ENCODE measurements around the gene TRAPPC3.

Gene TRAPPC3

DNA sequence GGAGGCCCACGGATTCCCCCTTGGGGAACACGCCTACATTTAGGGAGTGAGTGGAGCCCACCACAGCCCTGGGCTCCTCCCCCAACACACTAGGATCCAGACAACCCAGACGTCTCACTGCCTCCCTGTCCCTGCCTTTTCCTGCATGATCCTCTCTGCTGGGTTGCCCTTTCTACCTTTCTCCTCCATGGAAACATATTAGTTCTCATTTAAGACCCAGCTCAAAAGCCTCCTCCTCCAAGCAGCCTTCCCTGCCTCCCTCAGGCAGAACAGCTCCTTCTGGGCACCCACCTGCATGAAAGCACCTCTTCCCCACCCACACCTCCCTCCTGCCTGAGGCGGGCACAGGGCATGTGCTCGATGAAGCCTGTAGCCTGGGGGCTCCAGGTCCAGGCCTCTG is 34.9 kb downstream of the TRAPPC3 start:
- H3K4me3 Mint-ChIP-seq, result no peak overlapping the region
- H3K27ac Mint-ChIP-seq, result no peak overlapping the region
- H3K36me3 Mint-ChIP-seq (ENCODE audit: low read depth), result no peaks in the 10 kb centered on the region
- no peaks in the 10 kb centered on the region for H3K9me3 Mint-ChIP-seq
- H3K4me1 Mint-ChIP-seq (ENCODE audit: low read depth), result peaks cover 14% of the 10 kb centered on the region
- H3K27me3 Mint-ChIP-seq, result no peaks in the 10 kb centered on the region

DNA sequence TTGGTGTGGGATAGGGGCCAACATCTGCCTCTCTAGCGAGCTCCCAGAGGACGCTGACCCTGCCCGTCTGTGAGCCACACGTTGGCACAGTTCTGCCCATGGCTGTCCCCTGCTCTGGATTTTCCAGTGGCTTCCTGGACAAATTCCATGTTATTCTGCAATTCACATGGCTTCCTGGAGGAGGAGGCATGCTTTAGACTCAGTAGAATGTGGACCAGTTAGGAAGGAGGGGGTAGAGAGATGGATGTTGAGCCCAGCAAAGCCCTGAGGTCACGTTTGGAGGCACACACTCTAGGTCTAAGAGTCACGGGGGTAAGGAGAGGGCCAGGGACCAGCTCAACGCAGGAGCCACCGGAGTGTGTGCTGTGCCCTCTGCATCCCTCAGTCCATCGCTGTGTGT is 36.5 kb downstream of the TRAPPC3 start:
- Mint-ChIP-seq H3K9me3 (no peaks in the 10 kb centered on the region), H3K27me3 (no peaks in the 10 kb centered on the region), H3K27ac (no peak overlapping the region), H3K4me1 (ENCODE audit: low read depth) (peaks cover 28% of the 10 kb centered on the region), H3K36me3 (ENCODE audit: low read depth) (no peaks in the 10 kb centered on the region), H3K4me3 (no peak overlapping the region)

DNA sequence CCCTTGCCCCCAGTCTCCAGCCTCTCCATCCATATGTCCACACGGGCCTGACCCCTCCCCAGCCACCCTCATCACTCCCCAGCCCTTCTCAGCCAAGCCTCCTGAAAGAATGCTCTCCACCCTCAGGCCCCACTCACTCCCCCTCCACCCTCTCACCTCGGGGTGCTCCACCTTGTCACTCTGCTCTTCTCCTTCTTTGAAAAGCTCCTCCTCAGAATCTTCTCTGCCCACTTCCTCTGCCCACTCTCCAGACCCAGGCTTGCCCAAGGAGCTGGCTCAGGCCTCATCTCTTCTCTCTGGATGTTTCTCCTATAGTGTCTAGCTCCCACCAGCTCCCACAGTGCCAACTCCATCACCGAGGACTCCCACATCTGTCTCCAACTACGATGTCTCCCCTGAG is 38.1 kb downstream of the TRAPPC3 start:
- Mint-ChIP-seq H3K4me3 (no peak overlapping the region), H3K4me1 (ENCODE audit: low read depth) (peaks cover 29% of the 10 kb centered on the region), H3K36me3 (ENCODE audit: low read depth) (no peaks in the 10 kb centered on the region), H3K27me3 (no peaks in the 10 kb centered on the region), H3K27ac (no peak overlapping the region), H3K9me3 (no peaks in the 10 kb centered on the region)

GRCh38 chr1:36109041-36109679 is 40.1 kb downstream of the TRAPPC3 start:
- Mint-ChIP-seq H3K27me3 (no peaks in the 10 kb centered on the region), H3K27ac (peak overlapping the region; percentile 38), H3K9me3 (no peaks in the 10 kb centered on the region), H3K4me1 (ENCODE audit: low read depth) (peaks cover 29% of the 10 kb centered on the region), H3K36me3 (ENCODE audit: low read depth) (no peaks in the 10 kb centered on the region), H3K4me3 (no peak overlapping the region)

- no peak overlapping the region for H3K27ac Mint-ChIP-seq
Observed at GRCh38 chr1:36108314-36108713, 41.0 kb downstream of the TRAPPC3 start.

GRCh38 chr1:36107394-36107793 is 41.9 kb downstream of the TRAPPC3 start:
- Mint-ChIP-seq H3K36me3 (ENCODE audit: low read depth) (no peaks in the 10 kb centered on the region), H3K4me1 (ENCODE audit: low read depth) (peaks cover 29% of the 10 kb centered on the region), H3K27ac (no peak overlapping the region), H3K27me3 (no peaks in the 10 kb centered on the region), H3K9me3 (no peaks in the 10 kb centered on the region), H3K4me3 (no peak overlapping the region)

More at GRCh38 chr1:36108314-36108713, 41.0 kb downstream of the TRAPPC3 start:
- H3K36me3 Mint-ChIP-seq (ENCODE audit: low read depth), result no peaks in the 10 kb centered on the region
- H3K4me3 Mint-ChIP-seq, result no peak overlapping the region
- peaks cover 29% of the 10 kb centered on the region for H3K4me1 Mint-ChIP-seq (ENCODE audit: low read depth)
- H3K27me3 Mint-ChIP-seq, result no peaks in the 10 kb centered on the region
- no peaks in the 10 kb centered on the region for H3K9me3 Mint-ChIP-seq

DNA sequence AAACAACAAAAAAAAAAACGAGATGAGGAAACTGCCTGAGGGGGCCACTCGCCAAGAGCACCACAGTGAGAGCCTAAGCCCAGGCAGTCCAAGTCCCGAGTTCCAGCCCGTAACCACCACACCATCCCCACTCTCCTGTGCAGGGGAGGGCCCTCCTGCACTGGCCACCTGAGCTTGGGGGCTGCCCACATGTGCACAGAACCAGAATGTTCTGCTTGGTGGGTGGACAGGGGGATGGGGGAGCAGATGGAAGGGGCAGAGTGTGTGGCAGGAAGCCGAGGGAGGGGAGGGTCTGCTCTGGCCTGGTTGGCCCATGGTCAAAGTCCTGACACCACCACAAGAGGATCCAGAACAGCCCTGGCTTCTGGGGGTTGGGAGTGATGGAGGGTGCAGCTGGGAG is 43.0 kb downstream of the TRAPPC3 start:
- Mint-ChIP-seq H3K4me3 (no peak overlapping the region), H3K27ac (no peak overlapping the region), H3K36me3 (ENCODE audit: low read depth) (no peaks in the 10 kb centered on the region), H3K27me3 (no peaks in the 10 kb centered on the region), H3K9me3 (no peaks in the 10 kb centered on the region), H3K4me1 (ENCODE audit: low read depth) (peaks cover 24% of the 10 kb centered on the region)

DNA sequence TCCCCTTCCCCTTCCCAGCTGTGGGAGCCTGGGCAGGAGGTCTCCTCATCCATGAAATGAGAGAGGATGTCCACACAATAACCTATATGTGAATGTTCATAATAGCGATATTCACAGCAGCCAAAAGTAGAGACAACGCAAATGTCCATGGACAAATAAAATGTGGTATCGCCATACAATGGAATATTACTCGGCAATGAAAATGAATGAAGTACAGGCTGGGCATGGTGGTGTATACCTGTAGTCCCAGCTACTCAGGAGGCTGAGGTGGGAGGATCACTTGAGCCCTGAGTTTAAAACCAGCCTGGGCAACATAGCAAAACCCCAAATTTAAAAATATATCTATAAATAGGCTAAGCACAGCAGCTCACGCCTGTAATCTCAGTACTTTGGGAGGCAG is 47.7 kb downstream of the TRAPPC3 start:
- H3K9me3 Mint-ChIP-seq, result no peaks in the 10 kb centered on the region
- no peak overlapping the region for H3K4me3 Mint-ChIP-seq
- no peaks in the 10 kb centered on the region for H3K4me1 Mint-ChIP-seq (ENCODE audit: low read depth)
- no peaks in the 10 kb centered on the region for H3K27me3 Mint-ChIP-seq
- no peaks in the 10 kb centered on the region for H3K36me3 Mint-ChIP-seq (ENCODE audit: low read depth)
- peak overlapping the region; percentile 63 for H3K27ac Mint-ChIP-seq

DNA sequence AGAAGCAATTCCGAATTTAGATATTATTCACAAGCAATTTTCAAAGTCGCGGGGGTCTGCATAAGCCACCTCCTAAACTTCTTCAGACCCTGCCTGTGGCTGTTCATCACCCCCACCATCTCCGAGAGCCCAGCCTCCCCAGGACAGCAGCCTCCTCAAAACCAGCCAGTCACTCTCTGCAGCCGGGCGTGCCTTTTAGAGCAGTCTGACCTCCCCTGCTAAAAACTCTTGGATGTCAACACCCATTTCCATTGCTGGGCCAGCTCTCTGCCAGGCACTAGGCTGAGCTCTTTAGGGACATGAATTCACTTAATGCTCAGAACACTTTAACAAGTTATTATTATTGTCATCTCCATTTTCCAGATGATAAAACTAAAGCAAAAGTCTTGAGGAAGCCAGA is 48.9 kb downstream of the TRAPPC3 start:
- Mint-ChIP-seq H3K9me3 (no peaks in the 10 kb centered on the region), H3K4me3 (no peak overlapping the region), H3K27me3 (no peaks in the 10 kb centered on the region), H3K27ac (no peak overlapping the region), H3K4me1 (ENCODE audit: low read depth) (no peaks in the 10 kb centered on the region), H3K36me3 (ENCODE audit: low read depth) (no peaks in the 10 kb centered on the region)

- no peak overlapping the region for H3K4me3 Mint-ChIP-seq
- H3K27ac Mint-ChIP-seq, result no peak overlapping the region
- H3K27me3 Mint-ChIP-seq, result no peaks in the 10 kb centered on the region
- no peaks in the 10 kb centered on the region for H3K4me1 Mint-ChIP-seq (ENCODE audit: low read depth)
- H3K9me3 Mint-ChIP-seq, result no peaks in the 10 kb centered on the region
- peaks cover 1% of the 10 kb centered on the region for H3K36me3 Mint-ChIP-seq (ENCODE audit: low read depth)
Observed at GRCh38 chr1:36099681-36100341, 49.5 kb downstream of the TRAPPC3 start.

- no peak overlapping the region for H3K4me3 Mint-ChIP-seq
- H3K9me3 Mint-ChIP-seq, result no peaks in the 10 kb centered on the region
- no peaks in the 10 kb centered on the region for H3K4me1 Mint-ChIP-seq (ENCODE audit: low read depth)
- no peaks in the 10 kb centered on the region for H3K27me3 Mint-ChIP-seq
- peaks cover 8% of the 10 kb centered on the region for H3K36me3 Mint-ChIP-seq (ENCODE audit: low read depth)
- H3K27ac Mint-ChIP-seq, result no peak overlapping the region
Observed at GRCh38 chr1:36098650-36099365, 50.5 kb downstream of the TRAPPC3 start.

- H3K27ac Mint-ChIP-seq, result no peak overlapping the region
- H3K9me3 Mint-ChIP-seq, result no peaks in the 10 kb centered on the region
- no peaks in the 10 kb centered on the region for H3K4me1 Mint-ChIP-seq (ENCODE audit: low read depth)
- no peak overlapping the region for H3K4me3 Mint-ChIP-seq
- peaks cover 14% of the 10 kb centered on the region for H3K36me3 Mint-ChIP-seq (ENCODE audit: low read depth)
- no peaks in the 10 kb centered on the region for H3K27me3 Mint-ChIP-seq
Observed at GRCh38 chr1:36097693-36098585, 51.3 kb downstream of the TRAPPC3 start.

GRCh38 chr1:36096500-36097432 is 52.5 kb downstream of the TRAPPC3 start:
- Mint-ChIP-seq H3K4me1 (ENCODE audit: low read depth) (peaks cover 7% of the 10 kb centered on the region), H3K4me3 (no peak overlapping the region), H3K36me3 (ENCODE audit: low read depth) (peaks cover 23% of the 10 kb centered on the region), H3K27me3 (no peaks in the 10 kb centered on the region), H3K27ac (no peak overlapping the region), H3K9me3 (no peaks in the 10 kb centered on the region)
